BJ (cell line): Measurements from ENCODE around the gene CRMP1. TPM values are rescaled to one million over a fixed set of nuclear protein-coding genes. Genes with fewer than 3 reads are reported as not detected.
"Not testable (repeated sequence)": the region's sequence is repeated elsewhere in the genome, so short reads cannot be mapped to it uniquely, and the experiment has no call there.

ENCODE experiments used
- CTCF ChIA-PET: fragments of 350-600 bp; formaldehyde crosslinking; extraction: SDS; loops from one replicate; lab custom pipeline; 2021; ENCODE audit warnings: antibody characterized with exemption, inconsistent platforms; lab: Yijun Ruan, JAX
- POLR2A ChIA-PET: fragments of 300-600 bp; sonication (Branson Sonifier 250); formaldehyde crosslinking; extraction: SDS; loops from one replicate; lab custom pipeline; 2021; ENCODE audit warnings: antibody characterized with exemption; lab: Charles Lee
- DNase-seq: peaks from one replicate; pipeline ENCODE4 v3.0.0-alpha.2; 2011; ENCODE audit warnings: low read depth
- H3K27me3 ChIP-seq: 2 replicates; pipeline ENCODE4 v1.6.0; 2011; ENCODE audit warnings: low read length; ENCODE audit not compliant: control insufficient read depth, insufficient read depth
- H3K36me3 ChIP-seq: 2 replicates; pipeline ENCODE4 v1.5.1; 2011; ENCODE audit warnings: low read length; ENCODE audit not compliant: control insufficient read depth, insufficient read depth
- H3K4me3 ChIP-seq: 2 replicates; pipeline ENCODE4 v1.5.1; 2011; ENCODE audit warnings: low read depth, mild to moderate bottlenecking, control low read depth, low read length
- polyA plus RNA-seq: library from polyadenylated mRNA; depleted of rRNA; stranded (reverse); fragments of >200 nt; gene quantifications from 2 replicates; pipeline ENCODE4 v1.2.3, GENCODE V29; 2011
- TF ChIP-seq, protein P1 (sequence below): IDR thresholded peaks from 2 replicates; pipeline ENCODE4 v1.5.1; 2011; ENCODE audit warnings: low read depth, mild to moderate bottlenecking, control low read depth, inconsistent platforms, low read length, moderate library complexity; ENCODE audit not compliant: insufficient read depth

Gene CRMP1
- polyA plus RNA-seq, 1 experiment: 0.09 TPM

DNA sequence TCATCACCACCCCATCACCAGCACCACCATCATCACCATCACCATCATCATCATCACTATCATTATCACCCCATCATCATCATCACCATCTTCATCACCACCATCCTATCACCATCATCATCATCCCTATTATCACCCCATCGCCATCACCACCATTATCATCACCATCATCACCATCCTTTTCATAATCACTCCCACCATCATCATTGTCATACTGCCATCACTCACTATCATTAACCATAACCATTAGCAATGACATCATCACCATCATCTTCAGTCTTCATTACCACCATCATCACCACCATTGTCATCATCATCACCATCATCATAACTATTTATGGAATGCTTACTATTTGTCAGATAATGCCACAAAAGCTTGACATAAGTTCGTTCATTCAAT is 35.7 kb downstream of the CRMP1 start:
- Histone ChIP-seq H3K4me3 (no peak overlapping the region), H3K27me3 (no peaks in the 10 kb centered on the region), H3K36me3 (no peaks in the 10 kb centered on the region)
- DNase-seq: no peak
- POLR2A ChIA-PET: no interaction called here
- TF ChIP-seq, protein P1, sequence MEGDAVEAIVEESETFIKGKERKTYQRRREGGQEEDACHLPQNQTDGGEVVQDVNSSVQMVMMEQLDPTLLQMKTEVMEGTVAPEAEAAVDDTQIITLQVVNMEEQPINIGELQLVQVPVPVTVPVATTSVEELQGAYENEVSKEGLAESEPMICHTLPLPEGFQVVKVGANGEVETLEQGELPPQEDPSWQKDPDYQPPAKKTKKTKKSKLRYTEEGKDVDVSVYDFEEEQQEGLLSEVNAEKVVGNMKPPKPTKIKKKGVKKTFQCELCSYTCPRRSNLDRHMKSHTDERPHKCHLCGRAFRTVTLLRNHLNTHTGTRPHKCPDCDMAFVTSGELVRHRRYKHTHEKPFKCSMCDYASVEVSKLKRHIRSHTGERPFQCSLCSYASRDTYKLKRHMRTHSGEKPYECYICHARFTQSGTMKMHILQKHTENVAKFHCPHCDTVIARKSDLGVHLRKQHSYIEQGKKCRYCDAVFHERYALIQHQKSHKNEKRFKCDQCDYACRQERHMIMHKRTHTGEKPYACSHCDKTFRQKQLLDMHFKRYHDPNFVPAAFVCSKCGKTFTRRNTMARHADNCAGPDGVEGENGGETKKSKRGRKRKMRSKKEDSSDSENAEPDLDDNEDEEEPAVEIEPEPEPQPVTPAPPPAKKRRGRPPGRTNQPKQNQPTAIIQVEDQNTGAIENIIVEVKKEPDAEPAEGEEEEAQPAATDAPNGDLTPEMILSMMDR: no peak
- CTCF ChIA-PET: no interaction called here

DNA sequence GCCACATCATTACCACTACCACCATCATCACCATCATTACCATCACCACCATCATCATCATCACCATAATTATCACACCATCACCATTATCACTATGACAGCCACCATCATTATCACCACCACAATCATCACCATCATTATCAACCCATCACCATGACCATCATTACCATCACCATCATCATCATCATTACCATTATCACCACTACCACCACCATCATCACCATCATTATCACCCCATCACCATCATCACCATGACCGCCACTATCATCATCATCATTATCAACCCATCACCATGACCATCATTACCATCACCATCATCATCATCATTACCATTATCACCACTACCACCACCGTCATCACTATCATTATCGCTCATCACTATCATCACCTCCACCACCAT is 36.5 kb downstream of the CRMP1 start:
- H3K4me3 ChIP-seq, CTCF ChIA-PET, H3K36me3 ChIP-seq, DNase-seq, POLR2A ChIA-PET, H3K27me3 ChIP-seq: not testable (repeated sequence)

DNA sequence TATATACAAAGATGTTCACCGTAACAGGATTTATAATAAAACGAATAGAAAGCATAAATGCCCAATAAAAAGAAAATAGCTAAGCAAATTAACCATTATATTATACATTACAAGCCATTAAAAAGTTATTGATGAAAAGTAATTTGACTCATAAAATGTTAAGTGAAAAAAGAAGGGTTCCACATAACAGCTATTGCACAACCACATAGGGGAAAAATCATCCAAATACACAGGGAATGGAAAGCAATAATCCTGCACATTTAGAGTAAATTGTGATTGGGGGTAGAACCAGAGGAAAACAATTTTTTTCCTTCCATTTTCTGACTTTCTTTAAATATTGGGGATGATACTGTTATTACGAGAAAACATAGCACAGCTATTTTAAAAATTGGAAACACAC is 38.0 kb downstream of the CRMP1 start:
- POLR2A ChIA-PET: no interaction called here
- TF ChIP-seq, protein P1: no peak
- CTCF ChIA-PET: no interaction called here
- no peak for DNase-seq
- Histone ChIP-seq H3K27me3 (no peaks in the 10 kb centered on the region), H3K36me3 (no peaks in the 10 kb centered on the region), H3K4me3 (no peak overlapping the region)

DNA sequence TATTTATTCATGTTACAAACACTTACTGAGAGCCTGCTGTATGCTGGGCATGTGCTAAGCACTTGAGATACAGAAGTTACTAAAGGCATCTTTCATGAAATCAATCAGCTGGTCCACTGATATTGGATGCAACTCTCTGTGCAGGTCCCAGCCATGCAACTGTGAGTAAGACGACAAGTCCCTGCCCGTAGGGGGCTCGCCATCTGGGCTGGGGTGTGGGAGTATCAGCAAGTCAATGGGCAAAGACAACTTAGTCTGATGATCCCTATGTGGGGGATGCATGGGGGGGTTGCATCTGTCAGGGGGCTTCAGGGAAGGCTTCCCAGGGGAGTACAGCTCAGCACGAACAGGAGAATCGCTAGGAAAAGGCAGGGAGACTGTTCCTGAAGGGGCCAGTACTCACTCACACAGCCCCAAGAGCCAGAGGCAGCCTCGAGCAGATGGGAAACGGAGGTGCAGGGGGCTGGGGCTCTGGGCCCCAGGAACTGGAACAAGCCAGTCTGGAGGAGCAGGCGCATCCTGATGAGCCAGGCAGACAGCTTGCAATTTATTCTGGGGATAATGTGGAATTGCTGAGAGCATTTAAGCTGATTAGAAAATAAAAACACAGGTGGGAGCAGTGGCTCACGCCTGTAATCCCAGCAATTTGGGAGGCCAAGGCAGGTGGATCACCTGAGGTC is 40.2 kb downstream of the CRMP1 start:
- TF ChIP-seq, protein P1: no peak
- CTCF ChIA-PET: interaction anchor here (1.4 kb wide), 1 partner anchor 12 kb away, joined by 3 read pairs; no protein-coding TSS in a partner anchor
- POLR2A ChIA-PET: interaction anchor here (0.6 kb wide), 1 partner anchor 393 kb away, joined by 3 read pairs; no protein-coding TSS in a partner anchor
- Histone ChIP-seq H3K27me3 (no peaks in the 10 kb centered on the region), H3K36me3 (no peaks in the 10 kb centered on the region), H3K4me3 (no peak overlapping the region)
- DNase-seq: no peak

DNA sequence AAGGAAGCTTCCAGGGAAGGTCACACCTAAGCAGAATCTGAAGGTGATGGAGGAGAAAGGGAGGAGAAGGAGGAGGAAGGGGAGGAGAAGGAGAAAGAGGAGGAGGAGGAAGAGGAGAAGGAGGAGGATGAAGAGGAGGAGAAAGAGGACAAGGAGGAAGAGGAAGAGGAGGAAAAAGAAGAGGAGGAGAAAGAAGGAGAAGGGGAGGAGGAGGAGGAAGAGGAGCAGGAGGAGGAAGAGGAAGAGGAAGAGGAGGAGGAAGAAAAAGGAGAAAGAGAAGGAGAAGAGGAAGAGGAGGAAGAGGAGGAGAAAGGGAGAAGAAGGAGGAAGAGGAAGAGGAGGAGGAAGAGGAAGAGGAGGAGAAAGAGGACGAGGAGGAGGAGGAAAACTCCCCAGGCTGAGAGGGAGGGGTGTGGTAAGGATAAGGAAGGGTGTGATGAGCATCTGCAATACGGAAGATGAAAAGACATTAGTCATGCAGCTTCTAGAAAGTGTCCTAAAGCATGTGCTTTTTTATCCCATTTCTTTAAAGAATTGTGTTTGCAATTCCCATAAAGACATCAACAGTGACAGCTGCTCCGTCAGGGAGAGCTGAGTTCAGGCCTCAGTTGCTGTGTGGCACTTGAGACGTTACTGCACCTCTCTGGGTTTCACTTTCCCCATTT is 41.1 kb downstream of the CRMP1 start:
- DNase-seq: no peak
- CTCF ChIA-PET: interaction anchor here (0.6 to 1.4 kb wide), 2 partner anchors 11 to 69 kb away, joined by 3 read pairs; no protein-coding TSS in a partner anchor
- TF ChIP-seq, protein P1: no peak
- no peaks in the 10 kb centered on the region for H3K36me3 ChIP-seq
- no peaks in the 10 kb centered on the region for H3K27me3 ChIP-seq
- POLR2A ChIA-PET: no interaction called here
- H3K4me3 ChIP-seq: no peak overlapping the region
